B cell (primary cell): ENCODE results near the gene SPP1.

Experiments used
- CTCF ChIP-seq: fragments of 200-600 bp; IDR thresholded peaks from one replicate; pipeline ENCODE4 v1.8.0; 2022; ENCODE audit warnings: antibody characterized with exemption, mild to moderate bottlenecking
- EZH2 ChIP-seq: IDR thresholded peaks from 2 replicates; pipeline ENCODE4 v1.6.1; 2012; ENCODE audit warnings: borderline replicate concordance, low read depth, mild to moderate bottlenecking, moderate library complexity, low read length; ENCODE audit not compliant: insufficient read depth, poor library complexity, severe bottlenecking

GRCh38 chr4:88018466-88018865, 43.0 kb downstream of the SPP1 start:
- no peak for TF ChIP-seq CTCF
- no peak for TF ChIP-seq EZH2
